Upper lobe of left lung (tissue), 4 donors: Measurements from ENCODE around the gene PRKN.
"Not testable (repeated sequence)": the region's sequence is repeated elsewhere in the genome, so short reads cannot be mapped to it uniquely, and the experiment has no call there.

Experiments used
- CTCF ChIP-seq, 6 experiments: fragments of 450-650 bp in 4 of 6; fragments of 200-600 bp in 2 of 6; sonication (generic) in 2 of 6; IDR thresholded peaks; one replicate each; pipeline ENCODE4 v1.5.1; 2016 to 2019; ENCODE audit warnings: antibody characterized with exemption in 6 of 6
- EP300 ChIP-seq, 4 donors: sonication (generic); formaldehyde crosslinking; IDR thresholded peaks; one replicate each; pipeline ENCODE4 v1.5.1; 2017; ENCODE audit warnings: antibody characterized with exemption in 4 of 4, control low read depth in 2 of 4
- POLR2A ChIP-seq, 4 donors: fragments of 450-650 bp; IDR thresholded peaks; one replicate each; pipeline ENCODE4 v1.5.1; 2016 to 2017; ENCODE audit warnings: antibody characterized with exemption in 4 of 4, mild to moderate bottlenecking in 2 of 4
- POLR2AphosphoS5 ChIP-seq, 2 donors: sonication (generic); formaldehyde crosslinking; IDR thresholded peaks; one replicate each; pipeline ENCODE4 v1.5.1; 2017; ENCODE audit warnings: antibody characterized with exemption in 2 of 2

- TF ChIP-seq CTCF, POLR2AphosphoS5, EP300, POLR2A (IDR thresholded peaks at IDR 0.05): not testable (repeated sequence)
Observed at GRCh38 chr6:161331402-161332081, 1396.0 kb downstream of the PRKN start.
